HL-60/S4 (cell line): ENCODE results near the gene DIPK1B.

ENCODE experiments used
- in situ Hi-C: fragments of 300-500 bp; cut with MboI; formaldehyde crosslinking; loops from 2 replicates; pipeline ENCODE4 v1.14.3; 2022; ENCODE audit warnings: low sequenced_read_pairs

DIPK1B gene

GRCh38 chr9:136686534-136686793 lies 25.9 kb upstream of the DIPK1B start:
- in situ Hi-C loops = no loop called here

GRCh38 chr9:136686794-136687711 lies 25.3 kb upstream of the DIPK1B start, which contains the start of gene AGPAT2:
Gene AGPAT2, minus strand, starts transcription at chr9:136687457. Its CDS starts 100 bp downstream, at chr9:136687357.
- in situ Hi-C loops = no loop called here

GRCh38 chr9:136687721-136688223 lies 24.6 kb upstream of the DIPK1B start:
- in situ Hi-C loops = no loop called here

- in situ Hi-C loops = no loop called here
Observed at GRCh38 chr9:136688274-136689107, 23.9 kb upstream of the DIPK1B start.

- in situ Hi-C loops = no loop called here
Observed at GRCh38 chr9:136689108-136689460, 23.3 kb upstream of the DIPK1B start.

- in situ Hi-C loops = no loop called here
Observed at GRCh38 chr9:136690104-136690805, 22.1 kb upstream of the DIPK1B start.

GRCh38 chr9:136690806-136691261 lies 21.5 kb upstream of the DIPK1B start:
- in situ Hi-C loops = no loop called here

- in situ Hi-C loops = no loop called here
Observed at GRCh38 chr9:136691316-136692184, 20.8 kb upstream of the DIPK1B start.

GRCh38 chr9:136692185-136693134 lies 19.9 kb upstream of the DIPK1B start:
- in situ Hi-C loops = no loop called here

- in situ Hi-C loops = no loop called here
Observed at GRCh38 chr9:136693135-136693489, 19.3 kb upstream of the DIPK1B start.

- in situ Hi-C loops = no loop called here
Observed at GRCh38 chr9:136693490-136694162, 18.7 kb upstream of the DIPK1B start.

GRCh38 chr9:136694163-136694871 lies 18.1 kb upstream of the DIPK1B start:
- in situ Hi-C loops = no loop called here

- in situ Hi-C loops = no loop called here
Observed at GRCh38 chr9:136694872-136695247, 17.5 kb upstream of the DIPK1B start.

- in situ Hi-C loops = no loop called here
Observed at GRCh38 chr9:136695435-136695895, 16.9 kb upstream of the DIPK1B start.

- in situ Hi-C loops = no loop called here
Observed at GRCh38 chr9:136695955-136696354, 16.4 kb upstream of the DIPK1B start.

- in situ Hi-C loops = no loop called here
Observed at GRCh38 chr9:136696502-136696901, 15.9 kb upstream of the DIPK1B start.

GRCh38 chr9:136697146-136697820 lies 15.1 kb upstream of the DIPK1B start:
- in situ Hi-C loops = no loop called here
